GM18858 (cell line): Measurements from ENCODE around the gene RGS7.
"Not testable (repeated sequence)": the region's sequence is repeated elsewhere in the genome, so short reads cannot be mapped to it uniquely, and the experiment has no call there.

Experiments used
- ATAC-seq: cut with Tn5 transposase; IDR thresholded peaks from one replicate; pipeline ENCODE4 v1.9.1; 2021; ENCODE audit not compliant: unreplicated experiment

Gene RGS7

GRCh38 chr1:241332037-241332409 is 25.0 kb downstream of the RGS7 start:
- no peak for ATAC-seq

GRCh38 chr1:241331328-241332036 is 25.5 kb downstream of the RGS7 start:
- ATAC-seq = peak; percentile 35

- ATAC-seq = peak; percentile 69
These were observed 26.2 kb downstream of the RGS7 start for GRCh38 chr1:241330619-241331327.

GRCh38 chr1:241325456-241325855 is 31.5 kb downstream of the RGS7 start:
- ATAC-seq = no peak

GRCh38 chr1:241323514-241324195 is 33.4 kb downstream of the RGS7 start:
- no peak for ATAC-seq

- ATAC-seq = no peak
These were observed 39.3 kb downstream of the RGS7 start for GRCh38 chr1:241317676-241318075.

GRCh38 chr1:241316372-241316771 is 40.6 kb downstream of the RGS7 start:
- no peak for ATAC-seq

- no peak for ATAC-seq
These were observed 45.8 kb downstream of the RGS7 start for GRCh38 chr1:241311056-241311746.

- no peak for ATAC-seq
These were observed 46.6 kb downstream of the RGS7 start for GRCh38 chr1:241310451-241310850.

- no peak for ATAC-seq
These were observed 47.4 kb downstream of the RGS7 start for GRCh38 chr1:241309651-241310050.

- ATAC-seq = no peak
These were observed 48.5 kb downstream of the RGS7 start for GRCh38 chr1:241308471-241308870.

GRCh38 chr1:241308011-241308410 is 49.0 kb downstream of the RGS7 start:
- no peak for ATAC-seq

GRCh38 chr1:241306125-241306790 is 50.7 kb downstream of the RGS7 start:
- no peak for ATAC-seq

GRCh38 chr1:241302024-241302423 is 55.0 kb downstream of the RGS7 start:
- not testable (repeated sequence) for ATAC-seq

GRCh38 chr1:241299347-241299746 is 57.7 kb downstream of the RGS7 start:
- no peak for ATAC-seq

GRCh38 chr1:241292973-241293372 is 64.0 kb downstream of the RGS7 start:
- ATAC-seq = no peak

- ATAC-seq = not testable (repeated sequence)
These were observed 65.5 kb downstream of the RGS7 start for GRCh38 chr1:241291548-241291947.

- no peak for ATAC-seq
These were observed 70.5 kb downstream of the RGS7 start for GRCh38 chr1:241286486-241286885.

- ATAC-seq = no peak
These were observed 80.6 kb downstream of the RGS7 start for GRCh38 chr1:241276391-241276790.

- ATAC-seq = no peak
These were observed 81.0 kb downstream of the RGS7 start for GRCh38 chr1:241275981-241276380.

GRCh38 chr1:241275226-241275625 is 81.8 kb downstream of the RGS7 start:
- ATAC-seq = no peak
